Activated CD8-positive, alpha-beta memory T cell treated with anti-CD3 and anti-CD28 coated beads, Interleukin-2, amount 50 U/mL, for 4 hours (primary cell): Measurements from ENCODE around the gene GNG8.

Source experiments
- DNase-seq: peaks from one replicate; pipeline ENCODE4 v3.0.0-alpha.2; 2020

Gene GNG8

GRCh38 chr19:46600384-46601317 is 35.4 kb downstream of the GNG8 start:
- DNase-seq, result peak; percentile 96

- DNase-seq, result no peak
Measured at GRCh38 chr19:46599716-46600373, 36.2 kb downstream of the GNG8 start.

- no peak for DNase-seq
Measured at GRCh38 chr19:46598372-46598917, 37.6 kb downstream of the GNG8 start.

- no peak for DNase-seq
Measured at GRCh38 chr19:46596008-46596407, 40.0 kb downstream of the GNG8 start.

- DNase-seq, result no peak
Measured at GRCh38 chr19:46591870-46592269, 44.1 kb downstream of the GNG8 start.

GRCh38 chr19:46591254-46591653 is 44.7 kb downstream of the GNG8 start:
- DNase-seq, result no peak

- DNase-seq, result no peak
Measured at GRCh38 chr19:46587861-46588260, 48.1 kb downstream of the GNG8 start.

GRCh38 chr19:46586294-46586693 is 49.7 kb downstream of the GNG8 start:
- DNase-seq, result no peak

- no peak for DNase-seq
Measured at GRCh38 chr19:46585539-46585938, 50.5 kb downstream of the GNG8 start.
